Measurements from ENCODE around the gene NUDCD3.
A peak's percentile ranks its signal among the peaks of the same experiment; 100 is the strongest.

NUDCD3 gene

GRCh38 chr7:44333911-44334733 is 156.3 kb downstream of the NUDCD3 start:
- no peak for TF ChIP-seq CTCF (IDR thresholded peaks at IDR 0.05; ENCODE audit: low read depth, low read length)
- no peak overlapping the region for H3K4me3 ChIP-seq (ENCODE audit: low read depth, low read length)
- peak; percentile 42 for DNase-seq (ENCODE audit: low read depth, low spot score)
- in situ Hi-C loops (cut with HindIII; ENCODE audit: low sequenced_read_pairs) = no loop called here

- DNase-seq (ENCODE audit: low read depth, low spot score) = no peak
- in situ Hi-C loops (cut with HindIII; ENCODE audit: low sequenced_read_pairs) = no loop called here
- TF ChIP-seq CTCF (IDR thresholded peaks at IDR 0.05; ENCODE audit: low read depth, low read length) = no peak
- H3K4me3 ChIP-seq (ENCODE audit: low read depth, low read length) = no peak overlapping the region
Observed at GRCh38 chr7:44331682-44332081, 158.8 kb downstream of the NUDCD3 start.

- H3K4me3 ChIP-seq (ENCODE audit: low read depth, low read length) = no peak overlapping the region
- in situ Hi-C loops (cut with HindIII; ENCODE audit: low sequenced_read_pairs) = no loop called here
- no peak for DNase-seq (ENCODE audit: low read depth, low spot score)
- no peak for TF ChIP-seq CTCF (IDR thresholded peaks at IDR 0.05; ENCODE audit: low read depth, low read length)
Observed at GRCh38 chr7:44330331-44330730, 160.1 kb downstream of the NUDCD3 start.

GRCh38 chr7:44329888-44330287 is 160.6 kb downstream of the NUDCD3 start:
- no peak overlapping the region for H3K4me3 ChIP-seq (ENCODE audit: low read depth, low read length)
- in situ Hi-C loops (cut with HindIII; ENCODE audit: low sequenced_read_pairs) = no loop called here
- no peak for DNase-seq (ENCODE audit: low read depth, low spot score)
- TF ChIP-seq CTCF (IDR thresholded peaks at IDR 0.05; ENCODE audit: low read depth, low read length) = no peak

Measured in astrocyte of the spinal cord (primary cell).